ENCODE measurements around the gene KLHL18. TPM values are rescaled to one million over a fixed set of nuclear protein-coding genes. Genes with fewer than 3 reads are reported as not detected.

KLHL18 gene
- total RNA-seq, 3 donors from 2014 or later (not counting 1 experiment from before 2014, with no cell fraction given) = 37.3 to 47.9 (median 45.2) TPM

DNA sequence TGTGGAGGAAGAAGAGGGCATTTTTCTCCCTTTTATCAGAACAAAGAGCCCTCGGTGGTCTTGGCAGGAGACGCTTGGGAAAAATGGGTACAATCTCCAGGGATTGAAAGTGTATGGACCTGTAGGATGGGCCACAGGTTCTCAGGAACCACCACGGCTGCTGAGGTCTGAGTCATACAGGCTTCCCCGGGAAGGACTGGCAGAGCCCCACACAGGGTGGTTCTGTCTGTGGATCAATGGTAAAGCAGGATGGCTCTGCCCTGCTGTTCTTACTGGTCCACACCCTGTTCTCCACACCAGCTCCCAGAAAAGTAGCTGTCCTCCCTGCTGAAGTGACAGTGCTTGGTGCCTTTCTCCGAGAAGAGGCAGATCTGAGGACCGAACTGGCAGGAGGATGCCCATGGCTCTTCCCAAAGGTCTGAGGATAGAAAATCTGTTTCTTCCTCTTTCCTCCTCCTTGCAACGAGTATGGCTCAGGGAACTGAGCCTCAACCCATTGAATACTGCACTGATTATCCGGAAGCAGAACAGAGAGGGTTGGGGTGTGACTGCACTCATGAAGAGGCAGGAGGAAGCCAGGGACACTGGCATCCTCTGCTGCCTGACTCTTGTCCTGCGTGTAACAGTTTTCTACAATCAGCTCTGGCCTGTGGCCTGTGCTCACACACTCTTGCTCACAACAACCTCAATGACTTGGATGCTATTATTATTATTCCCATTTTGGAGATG is 39.2 kb upstream of the KLHL18 start:
- ATAC-seq (no peak), DNase-seq (no peak)
- Histone ChIP-seq H3K4me1 (ENCODE audit: control insufficient read depth, insufficient read depth, low read length) (no peaks in the 10 kb centered on the region), H3K27me3 (ENCODE audit: control insufficient read depth, insufficient read depth, low read length) (no peaks in the 10 kb centered on the region), H3K9me3 (ENCODE audit: control insufficient read depth, insufficient read depth, low read length) (no peaks in the 10 kb centered on the region), H3K36me3 (ENCODE audit: control insufficient read depth, insufficient read depth, low read length) (no peaks in the 10 kb centered on the region), H3K4me3 (ENCODE audit: low read length) (no peak overlapping the region), H3K27ac (ENCODE audit: low read length) (no peak overlapping the region)
- no peak overlapping the region for H3K27ac Mint-ChIP-seq
- no peaks in the 10 kb centered on the region for H3K9me3 Mint-ChIP-seq
- no peak overlapping the region for H3K4me3 Mint-ChIP-seq
- no peaks in the 10 kb centered on the region for H3K36me3 Mint-ChIP-seq
- TF ChIP-seq CTCF (IDR thresholded peaks at IDR 0.05) = no peak
- no peaks in the 10 kb centered on the region for H3K4me1 Mint-ChIP-seq
- H3K27me3 Mint-ChIP-seq (ENCODE audit: low read depth in 2 of 2) = no peaks in the 10 kb centered on the region
- intact Hi-C loops (cut with micrococcal nuclease) = no loop called here
- 93% methylated on average over 9 of the region's 9 CpGs for WGBS (ENCODE audit: insufficient coverage)

DNA sequence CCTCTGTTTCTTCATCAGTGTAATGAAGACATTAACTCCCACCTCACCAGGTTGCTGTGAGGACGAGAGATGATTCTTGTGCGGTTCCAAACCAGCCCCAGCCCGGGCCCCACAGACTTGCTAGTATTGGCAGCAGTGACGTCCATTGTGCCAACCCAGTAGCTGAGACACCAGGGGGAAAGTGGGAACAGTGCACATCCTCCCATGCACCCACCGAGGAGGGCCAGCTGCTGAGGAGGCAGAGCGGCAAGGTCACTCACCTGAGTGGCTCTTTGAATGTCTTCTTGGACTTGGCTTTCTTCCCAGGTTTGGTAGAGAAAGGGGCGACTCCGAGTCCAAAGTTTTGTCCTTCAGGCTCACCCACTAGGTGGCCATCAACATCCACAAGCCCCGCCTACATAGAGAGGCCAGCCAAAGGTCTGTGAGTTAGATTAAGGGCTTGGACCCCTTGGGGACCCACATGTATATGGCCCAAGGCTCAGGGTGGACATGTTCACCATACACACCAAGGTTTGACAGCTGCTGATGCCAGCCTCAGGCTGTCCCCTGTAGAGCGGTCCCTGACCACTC is 38.1 kb upstream of the KLHL18 start:
- 94% methylated on average over 10 of the region's 10 CpGs for WGBS (ENCODE audit: insufficient coverage)
- DNase-seq (no peak), ATAC-seq (no peak)
- no peaks in the 10 kb centered on the region for H3K9me3 ChIP-seq (ENCODE audit: control insufficient read depth, insufficient read depth, low read length)
- no peaks in the 10 kb centered on the region for H3K4me1 Mint-ChIP-seq
- no peak overlapping the region for H3K27ac ChIP-seq (ENCODE audit: low read length)
- H3K36me3 Mint-ChIP-seq = no peaks in the 10 kb centered on the region
- no peaks in the 10 kb centered on the region for H3K27me3 ChIP-seq (ENCODE audit: control insufficient read depth, insufficient read depth, low read length)
- H3K27ac Mint-ChIP-seq = no peak overlapping the region
- H3K4me3 ChIP-seq (ENCODE audit: low read length) = no peak overlapping the region
- no peaks in the 10 kb centered on the region for H3K27me3 Mint-ChIP-seq (ENCODE audit: low read depth in 2 of 2)
- no peaks in the 10 kb centered on the region for H3K36me3 ChIP-seq (ENCODE audit: control insufficient read depth, insufficient read depth, low read length)
- TF ChIP-seq CTCF (IDR thresholded peaks at IDR 0.05) = no peak
- no peak overlapping the region for H3K4me3 Mint-ChIP-seq
- no peaks in the 10 kb centered on the region for H3K9me3 Mint-ChIP-seq
- intact Hi-C loops (cut with micrococcal nuclease) = no loop called here
- no peaks in the 10 kb centered on the region for H3K4me1 ChIP-seq (ENCODE audit: control insufficient read depth, insufficient read depth, low read length)

DNA sequence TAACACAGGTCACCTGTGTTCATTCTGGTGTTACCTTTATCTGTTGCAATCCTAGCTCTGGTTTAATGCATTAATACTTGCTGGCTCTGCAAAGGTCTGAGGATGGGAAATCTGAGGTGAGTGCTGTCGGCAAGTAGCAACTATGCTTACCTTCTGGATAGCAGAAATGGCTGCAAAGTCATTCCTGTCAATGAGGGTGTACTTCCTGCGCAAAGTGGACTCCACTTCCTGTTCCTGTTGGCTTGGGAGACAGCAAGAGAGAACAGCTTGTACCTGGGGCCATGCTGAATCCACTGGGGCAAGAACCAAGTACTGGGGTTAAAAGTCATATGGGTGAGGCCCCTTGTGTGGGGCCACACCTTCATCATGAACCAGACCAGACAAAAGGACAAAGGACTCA is 37.5 kb upstream of the KLHL18 start:
- no peaks in the 10 kb centered on the region for H3K27me3 ChIP-seq (ENCODE audit: control insufficient read depth, insufficient read depth, low read length)
- no peaks in the 10 kb centered on the region for H3K4me1 Mint-ChIP-seq
- no peaks in the 10 kb centered on the region for H3K9me3 Mint-ChIP-seq
- no peak for TF ChIP-seq CTCF (IDR thresholded peaks at IDR 0.05)
- no peak overlapping the region for H3K27ac Mint-ChIP-seq
- WGBS (ENCODE audit: insufficient coverage) = 95% methylated on average over 2 of the region's 2 CpGs
- no peak overlapping the region for H3K4me3 Mint-ChIP-seq
- no peaks in the 10 kb centered on the region for H3K9me3 ChIP-seq (ENCODE audit: control insufficient read depth, insufficient read depth, low read length)
- no peak overlapping the region for H3K4me3 ChIP-seq (ENCODE audit: low read length)
- no peaks in the 10 kb centered on the region for H3K36me3 Mint-ChIP-seq
- H3K27ac ChIP-seq (ENCODE audit: low read length) = no peak overlapping the region
- no peaks in the 10 kb centered on the region for H3K4me1 ChIP-seq (ENCODE audit: control insufficient read depth, insufficient read depth, low read length)
- H3K36me3 ChIP-seq (ENCODE audit: control insufficient read depth, insufficient read depth, low read length) = no peaks in the 10 kb centered on the region
- no peak for DNase-seq
- ATAC-seq = no peak
- no peaks in the 10 kb centered on the region for H3K27me3 Mint-ChIP-seq (ENCODE audit: low read depth in 2 of 2)
- intact Hi-C loops (cut with micrococcal nuclease) = no loop called here
